ENCODE measurements around the gene STX18. TPM values are rescaled to one million over a fixed set of nuclear protein-coding genes. Genes with fewer than 3 reads are reported as not detected.

The STX18 gene
- total RNA-seq, 1 experiment from 2014 or later = 18.5 TPM

GRCh38 chr4:4439782-4440181, 102.1 kb downstream of the STX18 start:
- ATAC-seq = no peak
- H3K4me3 ChIP-seq (replicated peaks in 1 of 2; ENCODE audit: low read depth in 1 of 2, low read length in 2 of 2) = no peak overlapping the region

GRCh38 chr4:4438891-4439290, 103.0 kb downstream of the STX18 start:
- POLR2A ChIA-PET = no interaction called here
- RAD21 ChIA-PET (ENCODE audit: low non-redundant PET in 1 of 2, low total read pairs in 2 of 2, uncharacterized antibody in 2 of 2, unreplicated experiment in 2 of 2) = no interaction called here
- ATAC-seq (no peak), DNase-seq (ENCODE audit: low read depth, low spot score) (no peak)
- intact Hi-C loops (cut with micrococcal nuclease) = no loop called here
- BruUV-seq (replicated peaks) = no TSS peak
- peaks cover 5 to 6% of the 10 kb centered on the region in 2 experiments; a peak in 3 of 4 replicates for H3K4me1 ChIP-seq (ENCODE audit: control insufficient read depth in 1 of 2, insufficient read depth in 2 of 2, low read length in 2 of 2)
- CTCF ChIA-PET = no interaction called here
- no peaks in the 10 kb centered on the region for H3K27me3 ChIP-seq (ENCODE audit: insufficient read depth, low read length)
- H2AFZ ChIP-seq (ENCODE audit: low read depth, low read length, poor library complexity, severe bottlenecking) = no peak overlapping the region
- no peaks in the 10 kb centered on the region for H3K9me2 ChIP-seq (ENCODE audit: insufficient read depth)
- no peak for TF ChIP-seq EZH2 (IDR thresholded peaks at IDR 0.05)
- TF ChIP-seq EZH2phosphoT487 (IDR thresholded peaks at IDR 0.05; ENCODE audit: borderline replicate concordance) = no peak
- TF ChIP-seq EGR1 (IDR thresholded peaks at IDR 0.05; ENCODE audit: low read depth) = no peak
- TF ChIP-seq ZFX (IDR thresholded peaks at IDR 0.05) = no peak
- no peaks in the 10 kb centered on the region for H3K79me2 ChIP-seq (ENCODE audit: insufficient read depth, low read length)
- H3K9ac ChIP-seq (ENCODE audit: low read length) = no peak overlapping the region
- H3K4me2 ChIP-seq (ENCODE audit: low read length) = no peak overlapping the region
- H3K4me3 ChIP-seq (replicated peaks in 1 of 2; ENCODE audit: low read depth in 1 of 2, low read length in 2 of 2) = no peak overlapping the region
- H3K36me3 ChIP-seq (ENCODE audit: control insufficient read depth in 1 of 2, insufficient read depth in 2 of 2, low read length in 2 of 2) = peaks cover 0 to 2% of the 10 kb centered on the region in 2 experiments; a peak in 2 of 4 replicates
- no peaks in the 10 kb centered on the region for H4K20me1 ChIP-seq (ENCODE audit: insufficient read depth)
- no peaks in the 10 kb centered on the region for H3K9me3 ChIP-seq (ENCODE audit: control insufficient read depth in 1 of 2, insufficient read depth in 1 of 2, low read depth in 1 of 2, low read length in 2 of 2)
- H3K27ac ChIP-seq (ENCODE audit: low read depth, low read length) = no peak overlapping the region

More at GRCh38 chr4:4439782-4440181, 102.1 kb downstream of the STX18 start:
- Histone ChIP-seq H3K36me3 (ENCODE audit: control insufficient read depth in 1 of 2, insufficient read depth in 2 of 2, low read length in 2 of 2) (no peaks in the 10 kb centered on the region), H3K27me3 (ENCODE audit: insufficient read depth, low read length) (no peaks in the 10 kb centered on the region), H3K79me2 (ENCODE audit: insufficient read depth, low read length) (no peaks in the 10 kb centered on the region), H3K4me1 (ENCODE audit: control insufficient read depth in 1 of 2, insufficient read depth in 2 of 2, low read length in 2 of 2) (peaks cover 8 to 11% of the 10 kb centered on the region in 2 experiments; a peak in 3 of 4 replicates), H3K9ac (ENCODE audit: low read length) (no peak overlapping the region), H3K4me2 (ENCODE audit: low read length) (no peak overlapping the region), H3K27ac (ENCODE audit: low read depth, low read length) (no peak overlapping the region), H3K9me3 (ENCODE audit: control insufficient read depth in 1 of 2, insufficient read depth in 1 of 2, low read depth in 1 of 2, low read length in 2 of 2) (no peaks in the 10 kb centered on the region), H2AFZ (ENCODE audit: low read depth, low read length, poor library complexity, severe bottlenecking) (no peak overlapping the region), H3K9me2 (ENCODE audit: insufficient read depth) (no peaks in the 10 kb centered on the region), H4K20me1 (ENCODE audit: insufficient read depth) (no peaks in the 10 kb centered on the region)
- ChIA-PET POLR2A (no interaction called here), RAD21 (ENCODE audit: low non-redundant PET in 1 of 2, low total read pairs in 2 of 2, uncharacterized antibody in 2 of 2, unreplicated experiment in 2 of 2) (no interaction called here), CTCF (no interaction called here)
- intact Hi-C loops (cut with micrococcal nuclease) = no loop called here
- no peak for DNase-seq (ENCODE audit: low read depth, low spot score)
- TF ChIP-seq CEBPB (IDR thresholded peaks at IDR 0.05; ENCODE audit: low read depth) = no peak
- TF ChIP-seq SP1 (IDR thresholded peaks at IDR 0.05; ENCODE audit: low read depth) = no peak
- no peak for TF ChIP-seq ZFX (IDR thresholded peaks at IDR 0.05)
- no peak for TF ChIP-seq SIN3A (IDR thresholded peaks at IDR 0.05; ENCODE audit: low read depth)
- TF ChIP-seq MAX (IDR thresholded peaks at IDR 0.05) = no peak
- no TSS peak for BruUV-seq (replicated peaks)
